Measurements from ENCODE around the gene HDDC2. TPM values are rescaled to one million over a fixed set of nuclear protein-coding genes. Genes with fewer than 3 reads are reported as not detected.

The HDDC2 gene
- total RNA-seq, 2 experiments from 2014 or later = 75.1 to 119 TPM

DNA sequence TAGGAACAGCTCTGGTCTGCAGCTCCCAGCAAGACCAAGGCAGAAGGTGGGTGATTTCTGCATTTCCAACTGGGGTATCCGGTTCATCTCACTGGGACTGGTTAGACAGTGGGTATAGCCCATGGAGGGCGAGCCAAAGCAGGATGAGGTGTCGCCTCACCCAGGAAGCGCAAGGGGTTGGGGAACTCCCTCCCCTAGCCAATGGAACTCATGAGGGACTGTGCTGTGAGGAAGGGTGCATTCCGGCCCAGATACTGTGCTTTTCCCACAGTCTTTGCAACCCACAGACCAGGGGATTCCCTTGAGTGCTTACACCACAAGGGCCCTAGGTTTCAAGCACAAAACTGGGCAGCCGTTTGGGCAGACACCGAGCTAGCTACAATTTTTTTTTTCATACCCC lies 21.8 kb downstream of the HDDC2 start:
- no peaks in the 10 kb centered on the region for H3K4me1 ChIP-seq (ENCODE audit: insufficient read depth, low read length, poor library complexity, severe bottlenecking)
- ChIA-PET POLR2A (interaction anchor here (0.6 to 1.0 kb wide), 2 partner anchors 17 to 1011 kb away, joined by 3 read pairs; no protein-coding TSS in a partner anchor), CTCF (ENCODE audit: unreplicated experiment) (no interaction called here)
- no peaks in the 10 kb centered on the region for H3K9me2 ChIP-seq (ENCODE audit: insufficient read depth, low read length)
- H3K79me2 ChIP-seq (ENCODE audit: insufficient read depth, low read depth, low read length) = no peaks in the 10 kb centered on the region
- DNase-seq (ENCODE audit: low spot score) = no peak
- H3K4me2 ChIP-seq (ENCODE audit: low read length) = no peak overlapping the region
- no peaks in the 10 kb centered on the region for H3K9me3 ChIP-seq (ENCODE audit: low read length)
- intact Hi-C loops (cut with micrococcal nuclease; ENCODE audit: unreplicated experiment) = no loop called here
- no peak overlapping the region for H2AFZ ChIP-seq (ENCODE audit: low read length)
- H3K36me3 ChIP-seq (ENCODE audit: insufficient read depth, low read length) = peaks cover 75% of the 10 kb centered on the region
- no peak overlapping the region for H3K4me3 ChIP-seq (ENCODE audit: low read depth, low read length, poor library complexity, severe bottlenecking)
- BruUV-seq (replicated peaks) = no TSS peak
- H4K20me1 ChIP-seq (ENCODE audit: insufficient read depth, low read length) = no peaks in the 10 kb centered on the region
- TF ChIP-seq, protein P1, sequence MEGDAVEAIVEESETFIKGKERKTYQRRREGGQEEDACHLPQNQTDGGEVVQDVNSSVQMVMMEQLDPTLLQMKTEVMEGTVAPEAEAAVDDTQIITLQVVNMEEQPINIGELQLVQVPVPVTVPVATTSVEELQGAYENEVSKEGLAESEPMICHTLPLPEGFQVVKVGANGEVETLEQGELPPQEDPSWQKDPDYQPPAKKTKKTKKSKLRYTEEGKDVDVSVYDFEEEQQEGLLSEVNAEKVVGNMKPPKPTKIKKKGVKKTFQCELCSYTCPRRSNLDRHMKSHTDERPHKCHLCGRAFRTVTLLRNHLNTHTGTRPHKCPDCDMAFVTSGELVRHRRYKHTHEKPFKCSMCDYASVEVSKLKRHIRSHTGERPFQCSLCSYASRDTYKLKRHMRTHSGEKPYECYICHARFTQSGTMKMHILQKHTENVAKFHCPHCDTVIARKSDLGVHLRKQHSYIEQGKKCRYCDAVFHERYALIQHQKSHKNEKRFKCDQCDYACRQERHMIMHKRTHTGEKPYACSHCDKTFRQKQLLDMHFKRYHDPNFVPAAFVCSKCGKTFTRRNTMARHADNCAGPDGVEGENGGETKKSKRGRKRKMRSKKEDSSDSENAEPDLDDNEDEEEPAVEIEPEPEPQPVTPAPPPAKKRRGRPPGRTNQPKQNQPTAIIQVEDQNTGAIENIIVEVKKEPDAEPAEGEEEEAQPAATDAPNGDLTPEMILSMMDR (conservative IDR thresholded peaks at IDR 0.05; ENCODE audit: low read length) = no peak
- no peak for TF ChIP-seq EZH2phosphoT487 (IDR thresholded peaks at IDR 0.05; ENCODE audit: borderline replicate concordance, low read depth, low read length)
- H3K27ac ChIP-seq (ENCODE audit: low read depth, low read length, poor library complexity, severe bottlenecking) = no peak overlapping the region

DNA sequence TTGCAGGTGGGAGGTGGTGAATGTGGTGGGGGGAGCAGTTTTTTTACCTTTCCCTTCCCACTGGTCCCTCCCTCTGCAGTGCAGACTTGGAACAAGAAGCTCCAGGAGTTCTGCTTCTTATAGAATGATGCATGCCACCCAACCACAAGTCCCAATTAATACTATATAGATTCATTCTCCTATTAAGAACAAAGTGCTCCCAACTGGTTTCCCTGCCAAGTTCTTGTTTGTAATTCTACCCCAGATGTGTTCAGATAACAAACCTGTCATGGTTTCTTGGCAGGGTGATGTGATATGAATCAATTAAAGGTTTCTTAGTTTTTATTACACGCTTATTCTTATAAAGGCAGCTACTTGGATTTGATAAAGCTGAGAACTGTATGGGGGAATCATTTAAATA lies 23.9 kb downstream of the HDDC2 start:
- ChIA-PET CTCF (ENCODE audit: unreplicated experiment) (no interaction called here), POLR2A (no interaction called here)
- Histone ChIP-seq H2AFZ (ENCODE audit: low read length) (no peak overlapping the region), H4K20me1 (ENCODE audit: insufficient read depth, low read length) (no peaks in the 10 kb centered on the region), H3K4me2 (ENCODE audit: low read length) (no peak overlapping the region), H3K4me3 (ENCODE audit: low read depth, low read length, poor library complexity, severe bottlenecking) (no peak overlapping the region), H3K9me2 (ENCODE audit: insufficient read depth, low read length) (no peaks in the 10 kb centered on the region), H3K4me1 (ENCODE audit: insufficient read depth, low read length, poor library complexity, severe bottlenecking) (no peaks in the 10 kb centered on the region), H3K9me3 (ENCODE audit: low read length) (no peaks in the 10 kb centered on the region), H3K79me2 (ENCODE audit: insufficient read depth, low read depth, low read length) (no peaks in the 10 kb centered on the region), H3K27ac (ENCODE audit: low read depth, low read length, poor library complexity, severe bottlenecking) (no peak overlapping the region), H3K36me3 (ENCODE audit: insufficient read depth, low read length) (peaks cover 88% of the 10 kb centered on the region)
- no peak for DNase-seq (ENCODE audit: low spot score)
- no TSS peak for BruUV-seq (replicated peaks)
- intact Hi-C loops (cut with micrococcal nuclease; ENCODE audit: unreplicated experiment) = no loop called here
- TF ChIP-seq, protein P1 (conservative IDR thresholded peaks at IDR 0.05; ENCODE audit: low read length) = no peak
- TF ChIP-seq EZH2phosphoT487 (IDR thresholded peaks at IDR 0.05; ENCODE audit: borderline replicate concordance, low read depth, low read length) = no peak

DNA sequence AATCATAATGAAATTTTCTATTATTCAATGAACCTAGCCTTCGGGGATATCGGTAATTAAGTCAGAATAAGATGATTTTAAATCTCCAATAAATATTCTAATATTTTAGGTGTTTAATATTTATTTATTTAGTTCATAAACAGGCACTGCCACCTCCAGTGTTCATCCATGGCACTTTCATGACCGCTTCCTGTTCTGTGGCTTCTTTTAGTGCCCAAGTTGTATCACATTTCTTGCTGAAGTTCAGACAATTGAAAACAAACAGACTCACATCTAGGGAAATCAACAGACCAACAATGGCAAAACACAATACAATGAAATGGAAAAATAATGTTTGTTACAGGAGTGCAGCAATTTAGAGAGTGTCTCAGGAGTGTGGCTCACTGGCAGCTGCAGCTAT lies 26.0 kb downstream of the HDDC2 start:
- ChIA-PET POLR2A (no interaction called here), CTCF (ENCODE audit: unreplicated experiment) (no interaction called here)

More for the DNA sequence above, 26.0 kb downstream of the HDDC2 start:
- Histone ChIP-seq H3K4me2 (ENCODE audit: low read length) (no peak overlapping the region), H4K20me1 (ENCODE audit: insufficient read depth, low read length) (no peaks in the 10 kb centered on the region), H3K27ac (ENCODE audit: low read depth, low read length, poor library complexity, severe bottlenecking) (no peak overlapping the region), H3K9me2 (ENCODE audit: insufficient read depth, low read length) (no peaks in the 10 kb centered on the region), H3K79me2 (ENCODE audit: insufficient read depth, low read depth, low read length) (no peaks in the 10 kb centered on the region), H3K36me3 (ENCODE audit: insufficient read depth, low read length) (peaks cover 77% of the 10 kb centered on the region), H2AFZ (ENCODE audit: low read length) (no peak overlapping the region), H3K4me3 (ENCODE audit: low read depth, low read length, poor library complexity, severe bottlenecking) (no peak overlapping the region), H3K9me3 (ENCODE audit: low read length) (no peaks in the 10 kb centered on the region), H3K4me1 (ENCODE audit: insufficient read depth, low read length, poor library complexity, severe bottlenecking) (no peaks in the 10 kb centered on the region)
- no peak for DNase-seq (ENCODE audit: low spot score)
- intact Hi-C loops (cut with micrococcal nuclease; ENCODE audit: unreplicated experiment) = no loop called here
- no TSS peak for BruUV-seq (replicated peaks)
- TF ChIP-seq, protein P1 (conservative IDR thresholded peaks at IDR 0.05; ENCODE audit: low read length) = no peak
- no peak for TF ChIP-seq EZH2phosphoT487 (IDR thresholded peaks at IDR 0.05; ENCODE audit: borderline replicate concordance, low read depth, low read length)
